NCI-H1105 (cell line): Measurements from ENCODE around the gene APOD.

Experiments
- DNase-seq: peaks from one replicate; lab custom pipeline; 2025; lab: John Stamatoyannopoulos, UW

The APOD gene

DNA sequence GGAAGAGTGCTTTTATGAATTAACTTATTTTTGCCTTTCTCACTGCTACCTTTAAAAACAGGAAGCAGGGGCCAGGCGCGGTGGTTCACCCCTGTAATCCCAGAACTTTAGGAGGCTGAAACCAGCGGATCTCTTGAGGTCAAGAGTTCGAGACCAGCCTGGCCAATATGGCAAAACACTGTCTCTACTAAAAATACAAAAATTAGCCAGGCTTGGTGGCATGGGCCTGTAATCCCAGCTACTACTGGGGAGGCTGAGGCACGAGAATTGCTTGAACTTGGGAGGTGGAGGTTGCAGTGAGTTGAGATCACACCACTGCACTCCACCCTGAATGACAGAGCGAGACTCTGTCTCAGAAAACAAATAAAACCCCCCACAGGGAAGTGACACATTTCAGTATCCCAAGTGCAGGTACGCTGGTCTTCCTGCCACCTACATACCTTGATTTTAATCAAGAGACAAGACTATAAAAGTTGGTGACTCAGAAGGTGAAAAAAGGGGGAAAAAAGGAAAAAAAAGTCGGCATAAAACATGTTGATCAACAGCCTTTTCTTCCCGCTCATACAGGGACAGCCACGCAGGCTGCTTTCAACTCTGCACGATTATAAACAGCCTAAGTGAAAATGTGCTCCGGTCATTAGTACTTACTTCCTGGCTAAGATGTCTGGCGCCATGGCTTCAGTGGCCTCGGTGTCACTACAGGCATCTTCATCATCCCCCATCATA is 59.4 kb downstream of the APOD start:
- no peak for DNase-seq

DNA sequence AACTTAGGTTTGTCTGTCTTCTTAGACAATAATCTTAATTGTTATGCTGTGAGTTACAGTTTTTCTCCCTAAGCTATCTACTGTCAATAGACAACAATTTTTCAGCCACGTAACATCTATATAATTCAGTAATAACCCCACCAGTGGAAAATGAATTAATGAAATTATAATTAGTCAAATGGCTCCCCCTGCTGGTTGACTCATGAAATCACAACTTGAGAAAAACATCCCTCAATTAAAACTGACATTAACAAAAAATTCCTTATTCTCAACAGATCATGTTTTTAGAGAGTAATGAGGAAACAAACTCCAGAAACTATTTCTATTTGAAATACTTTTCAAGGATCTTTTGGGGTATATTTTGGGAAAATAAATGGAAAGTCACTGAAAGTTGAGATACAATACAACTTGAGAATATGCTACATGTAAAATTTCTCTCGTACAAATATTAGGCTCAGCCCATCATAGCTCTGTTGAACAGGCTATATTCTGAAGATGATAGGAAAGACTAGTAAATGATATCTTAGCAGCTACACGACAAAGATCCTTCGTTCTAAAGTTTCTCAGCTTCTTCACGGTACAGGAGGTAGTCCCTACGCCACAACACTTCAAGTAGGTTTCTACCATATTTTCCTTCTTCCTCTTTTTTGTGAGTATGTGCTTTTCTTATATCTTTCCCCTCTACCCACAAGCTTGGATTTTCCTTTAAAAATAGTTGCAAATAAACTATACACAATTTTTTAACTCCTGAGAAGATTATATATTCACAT is 61.3 kb downstream of the APOD start:
- DNase-seq, result peak; percentile 49
